Raji (cell line): ENCODE results near the gene RNPEPL1.

Experiments used
- POLR2A ChIP-seq: IDR thresholded peaks from 2 replicates; pipeline ENCODE4 v1.6.1; 2011; ENCODE audit warnings: low read depth, low read length, control low read depth; ENCODE audit not compliant: insufficient read depth

Gene RNPEPL1

GRCh38 chr2:240615396-240615795 lies 47.1 kb downstream of the RNPEPL1 start:
- no peak for TF ChIP-seq POLR2A

- no peak for TF ChIP-seq POLR2A
Measured at GRCh38 chr2:240615820-240616547, 47.7 kb downstream of the RNPEPL1 start.

DNA sequence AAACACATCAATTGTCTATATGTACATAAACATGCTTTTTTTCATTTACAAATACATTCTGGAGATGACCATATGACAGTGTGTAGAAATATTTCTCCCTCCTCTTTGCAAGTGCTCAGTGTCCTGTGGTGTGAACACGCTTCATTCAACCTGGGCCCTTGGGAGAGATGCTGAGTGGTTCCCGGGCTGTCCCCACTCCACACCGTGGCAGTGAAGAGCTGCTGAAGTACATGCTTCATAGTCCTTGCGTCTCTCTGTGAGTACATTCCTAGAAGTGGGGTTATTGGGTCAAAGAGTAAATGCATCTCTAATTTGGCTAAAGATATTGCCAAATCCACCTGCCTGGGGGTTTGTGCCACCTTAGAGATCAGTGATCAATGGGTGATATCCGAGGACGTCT lies 50.5 kb downstream of the RNPEPL1 start:
- TF ChIP-seq POLR2A = no peak

DNA sequence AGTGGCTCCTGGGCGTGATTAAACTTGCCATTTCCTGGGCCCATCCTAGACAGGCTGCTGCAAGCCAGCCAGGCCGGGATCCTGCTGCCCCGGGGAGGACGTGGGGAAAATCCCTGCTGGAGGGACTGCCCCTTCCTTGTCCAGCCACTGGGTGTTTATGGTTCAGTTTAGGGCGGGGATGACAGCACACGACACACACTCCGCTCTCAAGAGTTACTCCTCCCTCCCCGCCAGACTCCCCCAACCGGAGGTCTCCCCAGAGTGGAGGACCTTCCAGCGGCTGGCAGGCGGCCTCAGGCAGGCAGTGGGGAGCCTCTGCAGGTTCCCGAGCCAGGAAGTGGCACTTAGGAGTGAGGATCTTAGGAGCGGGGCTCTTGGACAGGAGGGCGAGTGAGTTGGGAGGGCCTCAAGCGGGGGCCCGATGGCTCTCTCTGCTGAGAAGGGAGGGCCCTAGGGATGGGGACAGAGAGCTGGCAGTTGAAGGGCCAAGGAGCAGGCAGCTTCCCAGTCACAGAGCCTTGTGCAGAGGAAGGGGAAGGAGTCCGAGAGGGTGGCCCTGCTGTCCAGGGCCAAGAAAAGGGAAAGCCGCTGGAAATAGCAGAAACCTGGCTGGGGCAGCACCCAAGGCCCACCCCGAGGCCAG lies 51.3 kb downstream of the RNPEPL1 start:
- TF ChIP-seq POLR2A = no peak

DNA sequence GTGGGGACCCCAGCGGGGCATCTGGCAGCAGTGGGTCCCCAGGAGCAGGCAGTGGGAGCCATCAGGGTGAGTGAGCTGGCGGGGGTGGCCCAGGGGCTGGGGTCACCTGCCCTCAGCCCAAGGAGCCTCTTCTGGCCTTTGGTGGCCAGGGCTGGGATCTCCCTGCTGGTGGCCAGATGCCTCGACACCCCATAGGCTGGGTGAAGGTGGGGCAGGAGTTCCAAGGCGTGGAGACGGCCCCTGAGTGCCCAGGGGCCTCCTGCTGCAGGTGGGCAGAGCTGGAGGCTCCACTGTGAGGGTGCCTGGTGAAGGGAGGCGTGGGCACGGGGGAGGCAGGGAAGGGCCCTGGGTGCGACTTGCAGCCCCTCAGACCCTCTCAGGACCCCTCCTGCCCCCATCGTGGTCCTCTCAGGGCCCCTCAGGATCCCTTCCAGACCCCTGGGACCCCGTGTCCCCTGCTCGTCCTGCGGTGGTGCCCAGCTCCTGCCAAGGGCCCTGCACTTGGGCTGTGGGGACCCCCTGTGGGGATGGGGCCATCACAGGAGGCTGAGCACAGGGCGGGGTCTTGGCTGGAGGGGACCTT lies 52.0 kb downstream of the RNPEPL1 start:
- no peak for TF ChIP-seq POLR2A

DNA sequence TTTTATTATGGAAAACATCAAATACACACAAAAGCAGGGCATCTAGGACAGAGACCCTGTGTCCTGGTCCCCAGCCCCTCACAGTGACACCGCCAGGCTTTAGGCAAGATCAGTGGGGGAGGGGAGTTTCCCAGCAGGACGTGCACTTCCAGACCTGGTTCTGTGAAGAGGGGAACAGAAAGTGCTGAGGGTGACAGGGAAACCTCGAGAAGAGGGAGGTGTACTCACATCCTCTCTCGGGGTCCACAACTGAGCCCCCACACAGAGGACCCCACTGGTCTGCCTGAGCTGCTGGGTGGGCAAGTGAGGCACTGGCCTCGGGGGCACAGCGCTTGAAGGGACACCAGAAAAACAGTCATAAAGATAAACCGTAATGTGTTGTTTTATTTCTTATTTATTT lies 52.6 kb downstream of the RNPEPL1 start:
- TF ChIP-seq POLR2A = no peak

DNA sequence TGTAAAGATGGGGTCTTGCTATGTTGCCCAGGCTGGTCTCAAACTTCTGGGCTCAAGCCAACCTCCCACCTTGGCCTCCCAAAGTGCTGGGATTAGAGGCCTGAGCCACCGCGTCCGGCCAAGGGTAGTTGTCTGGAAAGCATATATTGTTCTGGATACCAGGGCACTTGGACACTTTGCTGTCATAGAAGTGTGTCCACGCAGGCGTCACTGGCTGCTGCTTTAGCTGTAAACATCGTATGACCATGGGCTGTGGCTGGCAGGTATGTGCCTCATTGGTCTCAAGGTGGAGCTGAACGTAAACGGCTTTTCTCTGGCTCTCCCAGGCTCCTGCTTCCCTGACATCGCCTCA lies 53.8 kb downstream of the RNPEPL1 start:
- no peak for TF ChIP-seq POLR2A

DNA sequence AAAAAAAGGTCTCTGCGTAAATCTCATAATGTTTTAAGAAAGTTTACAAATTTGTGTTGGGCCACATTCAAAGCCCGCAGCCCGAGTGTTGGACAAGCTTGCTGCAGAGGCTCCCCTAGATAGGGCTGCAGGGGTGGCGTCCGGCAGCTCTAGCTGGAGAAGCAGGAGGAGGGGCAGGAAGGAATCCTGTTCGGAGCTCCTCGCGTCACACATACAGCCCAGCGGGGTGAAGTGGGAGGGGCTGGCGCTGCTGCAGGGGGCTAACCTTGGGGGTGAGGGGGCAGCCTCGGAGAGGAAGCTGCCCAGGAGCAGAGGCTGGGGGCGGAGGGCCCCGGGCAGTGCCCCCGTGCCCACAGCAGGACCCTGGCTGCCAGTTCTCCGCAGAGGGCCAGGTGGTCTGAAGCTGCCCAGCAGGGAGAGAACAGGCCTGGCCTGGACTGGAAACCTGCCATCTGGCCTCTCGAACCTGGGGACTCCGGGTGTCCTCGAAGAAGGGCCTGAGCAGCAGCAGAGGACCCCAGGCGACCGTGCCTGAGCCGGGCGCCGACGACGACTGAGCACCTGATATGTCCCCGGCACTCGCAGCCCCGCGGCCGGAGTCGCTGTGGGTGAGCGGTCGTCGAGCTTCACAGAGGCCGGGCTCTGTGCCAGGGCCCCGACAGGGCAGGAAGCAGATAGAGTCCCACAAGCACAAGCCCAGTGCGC lies 54.4 kb downstream of the RNPEPL1 start:
- TF ChIP-seq POLR2A = no peak

DNA sequence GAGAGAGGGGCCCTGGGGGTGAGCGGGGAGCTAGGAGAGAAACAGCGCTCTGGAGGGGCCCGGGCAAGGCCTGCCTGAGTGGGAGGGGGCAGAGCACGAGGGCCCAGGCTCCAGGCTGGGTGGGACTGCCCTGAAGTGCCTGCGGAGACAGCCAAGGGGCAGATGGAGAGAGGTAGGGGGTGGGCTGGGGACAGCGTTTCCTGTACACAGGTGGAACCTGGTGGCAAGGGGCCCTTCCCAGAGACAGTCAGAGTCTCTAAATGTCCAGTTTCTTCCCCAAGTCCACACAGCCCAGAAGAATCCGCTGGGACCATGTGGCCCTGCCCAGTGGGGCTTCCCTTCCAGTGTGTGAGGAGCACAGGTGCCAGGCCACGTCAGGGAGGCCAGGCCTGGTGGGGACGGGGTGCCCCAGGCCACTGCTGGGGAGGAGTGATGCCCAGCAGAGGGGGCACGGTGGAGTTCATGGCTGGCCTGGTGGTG lies 55.3 kb downstream of the RNPEPL1 start:
- no peak for TF ChIP-seq POLR2A

GRCh38 chr2:240624011-240624949 lies 56.0 kb downstream of the RNPEPL1 start:
- no peak for TF ChIP-seq POLR2A

DNA sequence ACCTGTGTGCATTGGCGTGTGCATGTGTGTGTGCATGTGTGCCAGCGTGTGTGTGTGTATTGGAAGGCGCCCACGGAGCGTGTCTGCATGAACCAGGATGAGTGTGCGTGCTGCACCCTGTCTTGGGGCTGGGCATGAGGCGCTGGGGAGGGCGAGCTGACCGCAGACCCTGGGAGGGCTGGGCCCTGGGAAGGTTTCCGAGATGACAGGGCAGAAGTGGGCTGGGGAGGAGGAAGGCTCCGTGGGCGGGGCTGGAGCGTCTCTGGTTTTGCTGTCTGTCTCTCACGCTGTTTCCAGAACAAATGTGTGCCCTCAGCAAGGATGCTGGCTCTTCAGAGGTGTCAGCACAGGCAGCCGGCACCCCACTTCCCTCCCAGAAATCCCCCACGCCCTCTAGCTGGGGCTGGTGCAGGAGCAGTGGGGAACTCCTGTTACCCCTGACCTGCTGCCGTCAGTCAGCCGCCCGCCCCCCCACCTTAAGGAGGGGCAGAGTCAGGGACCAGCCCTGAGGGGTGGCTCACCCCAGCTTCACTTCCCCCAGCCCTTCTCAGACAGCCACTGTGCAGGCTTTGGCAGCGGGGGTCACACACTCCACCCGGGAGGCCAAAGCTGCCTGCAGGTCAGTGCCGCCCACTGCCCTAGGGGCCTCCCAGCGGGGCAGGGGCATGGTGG lies 56.8 kb downstream of the RNPEPL1 start, which contains the start of gene GPR35:
Gene GPR35, plus strand, starts transcription at position 531 of the 672 bp plus-strand sequence. CDS start 4,473 bp downstream, outside the sequence.
- no peak for TF ChIP-seq POLR2A

DNA sequence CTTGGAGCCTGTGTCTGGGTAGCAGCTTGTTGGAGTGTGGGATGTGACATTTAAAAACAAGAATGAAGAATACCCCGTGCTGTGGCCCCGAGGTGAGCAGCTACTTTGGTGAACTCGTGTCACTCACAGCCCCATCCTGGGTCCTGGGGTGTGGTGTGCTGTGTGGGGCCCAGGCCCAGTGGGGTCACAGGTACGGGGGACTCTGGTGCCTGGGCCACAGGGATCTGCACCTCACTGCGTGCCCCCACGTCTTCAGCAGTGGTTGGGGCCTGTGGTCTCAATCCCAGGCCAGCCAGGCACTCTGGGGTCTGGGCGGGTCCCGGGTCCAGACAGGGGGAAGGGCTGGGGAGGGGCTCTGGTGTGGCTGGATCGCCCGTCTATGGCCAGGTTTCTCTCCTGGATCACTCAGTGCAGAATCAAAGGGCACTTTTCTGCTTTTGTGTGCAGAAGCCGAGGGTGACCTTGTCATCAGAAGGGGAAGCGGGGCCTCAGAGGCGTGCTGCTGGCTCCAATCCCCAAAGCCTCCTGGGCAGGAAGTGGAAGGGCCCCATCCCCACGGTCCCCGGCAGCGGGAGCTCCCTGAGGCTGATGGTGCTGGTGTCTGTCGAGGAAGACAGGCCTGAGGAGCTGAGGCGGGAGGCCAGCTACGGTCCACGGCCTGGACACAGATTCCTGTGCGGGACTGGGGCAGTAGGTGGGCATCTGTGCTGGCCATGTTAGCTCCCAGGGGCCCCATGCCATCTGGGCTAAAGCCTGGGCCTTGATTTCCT lies 58.4 kb downstream of the RNPEPL1 start:
- TF ChIP-seq POLR2A = no peak
